ENCODE measurements around the gene AMBP. TPM values are rescaled to one million over a fixed set of nuclear protein-coding genes. Genes with fewer than 3 reads are reported as not detected.

AMBP gene
- total RNA-seq, 2 experiments from 2014 or later: not detected

- no peaks in the 10 kb centered on the region for H3K9me3 Mint-ChIP-seq (ENCODE audit: low read depth)
- no peaks in the 10 kb centered on the region for H3K36me3 Mint-ChIP-seq
- DNase-seq (peak; percentile 4), ATAC-seq (no peak)
- H3K4me1 Mint-ChIP-seq: no peaks in the 10 kb centered on the region
- CTCF ChIA-PET: interaction anchor here (0.6 kb wide), 1 partner anchor 46 kb away, joined by 3 read pairs; no protein-coding TSS in a partner anchor
- H3K4me3 Mint-ChIP-seq: no peak overlapping the region
- H3K27me3 Mint-ChIP-seq: peaks cover 1% of the 10 kb centered on the region
- no peak overlapping the region for H3K27ac Mint-ChIP-seq
Observed at GRCh38 chr9:114039484-114039883, 38.6 kb downstream of the AMBP start.

GRCh38 chr9:114038724-114039313 is 39.3 kb downstream of the AMBP start:
- no peak for ATAC-seq
- no peaks in the 10 kb centered on the region for H3K4me1 Mint-ChIP-seq

GRCh38 chr9:114037961-114038723 is 40.0 kb downstream of the AMBP start:
- peak; percentile 34 for DNase-seq

More at GRCh38 chr9:114038724-114039313, 39.3 kb downstream of the AMBP start:
- CTCF ChIA-PET: no interaction called here
- Mint-ChIP-seq H3K27me3 (no peaks in the 10 kb centered on the region), H3K9me3 (ENCODE audit: low read depth) (no peaks in the 10 kb centered on the region), H3K4me3 (no peak overlapping the region), H3K36me3 (no peaks in the 10 kb centered on the region), H3K27ac (no peak overlapping the region)
- DNase-seq: peak; percentile 33

GRCh38 chr9:114037249-114037648 is 40.9 kb downstream of the AMBP start:
- no peak for ATAC-seq
- no peaks in the 10 kb centered on the region for H3K36me3 Mint-ChIP-seq
- H3K27me3 Mint-ChIP-seq: no peaks in the 10 kb centered on the region
- DNase-seq: peak; percentile 16
- H3K9me3 Mint-ChIP-seq (ENCODE audit: low read depth): no peaks in the 10 kb centered on the region
- H3K4me3 Mint-ChIP-seq: no peak overlapping the region
- H3K27ac Mint-ChIP-seq: no peak overlapping the region
- CTCF ChIA-PET: no interaction called here
- H3K4me1 Mint-ChIP-seq: no peaks in the 10 kb centered on the region

More at GRCh38 chr9:114037961-114038723, 40.0 kb downstream of the AMBP start:
- H3K4me3 Mint-ChIP-seq: no peak overlapping the region
- H3K27me3 Mint-ChIP-seq: no peaks in the 10 kb centered on the region
- H3K9me3 Mint-ChIP-seq (ENCODE audit: low read depth): no peaks in the 10 kb centered on the region
- no peaks in the 10 kb centered on the region for H3K36me3 Mint-ChIP-seq
- H3K4me1 Mint-ChIP-seq: no peaks in the 10 kb centered on the region
- CTCF ChIA-PET: no interaction called here
- H3K27ac Mint-ChIP-seq: no peak overlapping the region
- no peak for ATAC-seq

DNA sequence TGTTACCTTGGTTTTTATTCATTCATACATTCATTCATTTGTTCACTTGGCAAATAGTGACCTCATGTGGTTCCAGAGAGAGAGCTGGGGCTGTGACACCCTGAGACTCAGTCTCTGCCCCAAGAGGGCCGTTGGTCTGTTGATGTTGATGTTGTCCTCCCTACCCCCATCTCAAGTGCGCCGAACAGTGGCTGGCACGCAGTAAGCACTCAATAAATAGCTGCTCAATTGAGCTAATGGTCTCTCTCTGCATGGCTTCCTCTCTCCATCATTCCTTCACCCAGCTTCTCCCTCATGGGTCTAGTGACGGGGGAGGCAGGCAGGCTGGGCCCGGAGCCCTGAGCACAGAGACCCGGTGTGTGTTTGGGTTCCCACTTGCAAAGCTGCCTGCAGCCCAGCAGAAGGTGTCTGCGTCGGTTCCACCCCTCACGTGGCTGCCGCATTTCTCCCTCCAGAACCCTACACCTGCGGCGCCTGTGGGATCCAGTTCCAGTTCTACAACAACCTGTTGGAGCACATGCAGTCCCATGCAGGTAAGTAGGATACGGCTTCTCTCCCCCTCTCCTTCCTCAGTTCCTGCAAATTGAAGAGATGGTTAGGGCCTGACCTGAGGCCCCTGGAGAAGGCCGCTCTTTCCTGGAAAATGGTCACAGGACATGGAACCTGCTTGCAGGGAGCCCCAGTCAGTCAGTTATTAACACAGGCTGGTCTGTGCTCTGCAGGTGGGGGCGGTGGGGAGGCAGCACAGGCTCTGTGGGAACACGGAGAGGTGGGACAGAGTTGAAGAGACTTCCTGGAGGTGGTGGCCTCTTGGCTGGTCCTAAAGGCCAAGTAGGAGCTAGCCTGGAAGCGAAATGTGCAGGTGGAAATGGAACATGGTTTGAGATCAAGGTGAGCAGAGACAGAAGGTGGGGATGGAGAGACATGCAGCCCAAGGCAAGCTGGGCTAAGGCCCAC is 42.0 kb downstream of the AMBP start:
- Mint-ChIP-seq H3K4me3 (no peak overlapping the region), H3K27me3 (no peaks in the 10 kb centered on the region), H3K36me3 (no peaks in the 10 kb centered on the region), H3K9me3 (ENCODE audit: low read depth) (no peaks in the 10 kb centered on the region), H3K27ac (no peak overlapping the region), H3K4me1 (no peaks in the 10 kb centered on the region)
- DNase-seq: peak; percentile 23
- CTCF ChIA-PET: no interaction called here
- ATAC-seq: no peak

DNA sequence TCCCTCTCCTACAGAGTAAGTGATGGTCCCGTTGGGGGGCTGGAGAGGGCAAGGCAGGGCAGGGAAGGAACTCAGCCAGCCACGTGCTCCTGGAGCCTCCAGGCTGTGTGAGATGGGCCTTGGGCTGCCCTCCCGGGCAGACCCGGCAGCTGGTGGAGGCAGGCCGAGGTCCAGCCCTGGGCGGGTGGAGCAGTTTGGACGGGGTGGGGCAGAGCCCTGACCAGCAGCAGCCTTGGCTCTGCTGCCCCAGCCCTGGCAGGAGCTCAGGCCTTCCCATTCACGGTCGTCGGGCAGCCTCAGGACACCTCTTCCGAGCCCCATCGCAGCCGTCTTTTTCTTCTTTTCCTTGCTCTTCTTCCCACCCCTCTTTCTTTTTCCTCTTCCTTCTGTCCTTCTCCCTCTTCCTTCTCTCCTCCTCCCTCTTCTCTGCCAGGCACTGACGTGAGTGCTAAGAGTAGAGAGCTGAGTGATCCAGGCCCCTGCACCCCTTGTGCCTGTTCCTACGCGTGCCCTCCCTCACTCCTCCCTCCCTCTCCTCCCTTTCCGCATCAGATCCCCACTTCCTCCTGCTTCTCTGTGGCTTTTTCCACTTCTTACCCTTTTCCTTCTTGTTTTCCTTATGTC is 42.8 kb downstream of the AMBP start:
- CTCF ChIA-PET: no interaction called here
- Mint-ChIP-seq H3K4me1 (peaks cover 4% of the 10 kb centered on the region), H3K4me3 (no peak overlapping the region), H3K36me3 (no peaks in the 10 kb centered on the region), H3K27ac (no peak overlapping the region), H3K9me3 (ENCODE audit: low read depth) (no peaks in the 10 kb centered on the region), H3K27me3 (no peaks in the 10 kb centered on the region)
- ATAC-seq: no peak
- DNase-seq: peak; percentile 18

DNA sequence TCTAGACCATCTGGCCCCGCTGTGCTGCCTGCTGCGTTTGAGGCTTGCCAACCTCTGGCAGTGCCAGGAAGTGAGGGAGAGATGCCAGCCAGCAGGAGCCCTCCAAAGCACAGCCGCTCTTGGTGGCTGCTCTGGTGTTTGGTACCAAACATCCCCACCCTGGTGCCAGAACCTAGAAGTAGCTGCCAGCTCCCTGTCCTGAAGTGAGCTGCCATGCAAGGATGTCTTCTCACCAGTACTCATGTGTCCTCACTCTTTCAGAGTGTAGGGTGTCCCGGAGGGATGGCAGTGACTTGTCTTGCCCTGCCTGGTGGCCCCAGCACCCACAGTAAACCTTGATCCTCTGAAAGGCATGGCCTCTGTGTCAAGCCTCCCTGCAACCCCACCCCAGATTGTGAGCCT is 43.4 kb downstream of the AMBP start:
- Mint-ChIP-seq H3K4me3 (no peak overlapping the region), H3K4me1 (peaks cover 4% of the 10 kb centered on the region), H3K27me3 (no peaks in the 10 kb centered on the region), H3K27ac (no peak overlapping the region), H3K9me3 (ENCODE audit: low read depth) (no peaks in the 10 kb centered on the region), H3K36me3 (no peaks in the 10 kb centered on the region)
- DNase-seq: peak; percentile 31
- CTCF ChIA-PET: no interaction called here
- ATAC-seq: no peak

DNA sequence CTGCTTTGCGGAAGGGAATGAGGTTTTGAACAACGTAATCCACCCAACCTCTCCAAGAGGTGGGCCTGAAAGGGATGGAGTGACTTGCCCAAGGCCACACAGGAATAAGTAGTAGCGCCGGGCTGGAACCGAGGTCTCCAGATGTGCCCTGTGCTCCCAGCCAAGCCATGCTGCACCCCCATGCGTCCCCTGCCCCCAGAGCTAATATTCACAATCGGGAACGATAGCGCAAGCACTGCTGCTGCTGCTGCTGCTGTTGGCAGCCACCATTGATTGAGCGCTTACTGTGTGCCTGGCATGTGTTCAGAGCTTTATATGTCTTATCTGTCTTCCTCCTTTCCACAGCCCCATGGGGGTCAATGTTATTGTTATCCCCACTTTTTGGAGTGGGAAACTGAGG is 43.9 kb downstream of the AMBP start:
- CTCF ChIA-PET: interaction anchor here (0.6 kb wide), 1 partner anchor 296 kb away, joined by 3 read pairs; no protein-coding TSS in a partner anchor
- no peak for ATAC-seq
- no peak overlapping the region for H3K4me3 Mint-ChIP-seq
- H3K4me1 Mint-ChIP-seq: peaks cover 4% of the 10 kb centered on the region
- DNase-seq: peak; percentile 29
- no peak overlapping the region for H3K27ac Mint-ChIP-seq
- no peaks in the 10 kb centered on the region for H3K36me3 Mint-ChIP-seq
- no peaks in the 10 kb centered on the region for H3K27me3 Mint-ChIP-seq
- no peaks in the 10 kb centered on the region for H3K9me3 Mint-ChIP-seq (ENCODE audit: low read depth)

- no peaks in the 10 kb centered on the region for H3K36me3 Mint-ChIP-seq
- no peak overlapping the region for H3K4me3 Mint-ChIP-seq
- ATAC-seq: peak; percentile 30
- H3K27me3 Mint-ChIP-seq: no peaks in the 10 kb centered on the region
- peak; percentile 40 for DNase-seq
- CTCF ChIA-PET: interaction anchor here (0.6 to 0.7 kb wide), 2 partner anchors 113 to 296 kb away, joined by 3 read pairs; no protein-coding TSS in a partner anchor
- H3K9me3 Mint-ChIP-seq (ENCODE audit: low read depth): no peaks in the 10 kb centered on the region
- peaks cover 4% of the 10 kb centered on the region for H3K4me1 Mint-ChIP-seq
- H3K27ac Mint-ChIP-seq: no peak overlapping the region
Observed at GRCh38 chr9:114033397-114034103, 44.5 kb downstream of the AMBP start.

DNA sequence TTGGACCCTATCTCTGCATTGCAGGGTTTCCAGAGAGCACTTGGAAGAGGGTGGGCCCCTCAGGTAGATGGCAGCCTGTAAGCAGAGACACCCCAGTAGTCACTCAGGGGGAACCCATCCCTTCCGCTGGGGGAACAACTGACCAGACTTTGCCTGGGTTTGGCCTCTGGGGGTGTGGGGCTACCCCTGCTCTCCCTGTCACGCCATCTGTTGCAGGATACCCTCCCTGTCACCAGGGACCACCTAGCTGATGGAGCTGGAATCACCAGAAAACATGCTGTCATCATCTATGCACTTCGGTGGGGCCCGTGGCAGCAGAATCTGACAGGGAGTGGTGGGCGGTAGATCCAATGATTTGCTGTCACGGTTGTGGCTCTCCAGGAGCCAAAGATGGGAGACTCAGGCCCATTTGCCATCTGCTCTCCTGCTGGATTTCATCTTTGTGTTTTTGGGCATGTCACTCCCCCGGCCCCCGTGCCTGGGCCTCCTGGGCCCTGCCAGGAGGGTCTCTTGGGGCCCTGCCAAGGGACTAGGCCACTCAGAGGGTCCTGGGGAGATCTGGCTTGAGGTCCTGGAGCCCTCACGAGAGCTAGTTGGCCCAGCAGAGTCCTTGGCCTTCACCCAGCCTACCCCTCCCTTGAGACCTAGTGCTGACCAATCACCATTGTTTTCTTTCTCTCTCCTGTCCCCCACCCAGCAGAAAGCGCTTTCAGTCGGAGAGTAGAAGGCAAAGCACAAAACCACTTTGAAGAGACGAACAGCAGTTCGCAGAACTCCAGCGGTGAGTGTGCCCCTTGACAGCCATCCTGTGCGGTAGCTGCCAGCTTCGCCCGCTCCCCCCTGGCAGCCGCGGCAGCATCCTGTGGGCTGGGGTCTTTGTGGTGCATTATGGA is 45.9 kb downstream of the AMBP start:
- Mint-ChIP-seq H3K27ac (no peak overlapping the region), H3K4me3 (no peak overlapping the region), H3K4me1 (peaks cover 4% of the 10 kb centered on the region), H3K9me3 (ENCODE audit: low read depth) (no peaks in the 10 kb centered on the region), H3K36me3 (no peaks in the 10 kb centered on the region), H3K27me3 (no peaks in the 10 kb centered on the region)
- CTCF ChIA-PET: no interaction called here
- peak; percentile 30 for DNase-seq
- ATAC-seq: no peak

DNA sequence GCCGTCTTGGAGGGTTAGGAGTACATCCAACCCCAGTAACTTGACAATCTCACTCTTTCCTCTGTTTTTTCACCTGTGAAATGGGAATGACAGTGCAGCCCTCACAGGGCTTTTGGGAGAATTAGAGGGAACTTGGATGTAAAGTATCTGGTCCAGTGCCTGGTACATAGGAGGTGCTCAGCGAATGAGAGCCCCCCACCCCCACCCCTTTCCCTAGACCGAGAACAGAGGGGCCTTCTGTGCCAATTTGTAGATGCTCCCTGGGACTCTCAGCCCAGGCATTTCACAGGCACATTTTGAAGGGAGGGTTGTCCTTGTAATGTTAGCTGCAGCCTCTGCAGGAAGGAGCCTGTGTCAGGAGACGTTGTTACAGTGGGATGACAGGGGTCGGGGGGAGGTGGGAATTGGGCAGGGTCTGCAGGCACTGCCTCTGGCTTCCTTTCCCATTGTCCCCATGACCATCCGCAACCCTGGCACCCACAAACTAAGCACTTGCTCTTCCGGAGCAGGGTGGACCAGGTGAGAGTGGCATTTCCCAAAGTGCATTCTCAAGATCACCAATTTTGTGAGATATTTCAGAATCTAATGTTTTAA is 47.0 kb downstream of the AMBP start:
- ATAC-seq: no peak
- Mint-ChIP-seq H3K27ac (no peak overlapping the region), H3K4me3 (no peak overlapping the region), H3K9me3 (ENCODE audit: low read depth) (no peaks in the 10 kb centered on the region), H3K27me3 (no peaks in the 10 kb centered on the region), H3K4me1 (peaks cover 4% of the 10 kb centered on the region), H3K36me3 (no peaks in the 10 kb centered on the region)
- CTCF ChIA-PET: no interaction called here
- DNase-seq: peak; percentile 21

DNA sequence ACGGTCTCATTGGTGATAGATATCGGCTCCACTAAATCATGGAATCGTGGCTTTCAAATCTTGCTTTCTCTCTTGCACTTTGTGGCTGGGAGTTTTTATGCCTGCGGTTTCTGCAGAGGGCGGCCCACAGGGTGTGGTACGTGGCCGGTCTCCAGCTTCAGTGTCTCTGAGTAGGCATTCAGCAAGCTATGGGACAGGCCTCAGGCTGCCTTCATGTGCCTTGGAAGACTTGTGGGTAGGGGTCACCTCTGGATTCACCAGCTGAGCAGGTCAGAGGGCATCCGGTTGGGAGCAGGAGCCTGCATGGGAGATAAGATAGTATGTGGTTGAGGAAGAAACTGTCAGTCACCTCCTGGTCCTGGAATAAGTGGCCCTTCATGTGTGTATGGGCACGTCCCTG is 47.7 kb downstream of the AMBP start:
- Mint-ChIP-seq H3K36me3 (no peaks in the 10 kb centered on the region), H3K4me3 (no peak overlapping the region), H3K27ac (no peak overlapping the region), H3K4me1 (peaks cover 4% of the 10 kb centered on the region), H3K9me3 (ENCODE audit: low read depth) (no peaks in the 10 kb centered on the region), H3K27me3 (no peaks in the 10 kb centered on the region)
- ATAC-seq: no peak
- CTCF ChIA-PET: no interaction called here
- peak; percentile 39 for DNase-seq

Data from activated CD8-positive, alpha-beta memory T cell treated with anti-CD3 and anti-CD28 coated beads, Interleukin-2, amount 10 ng/mL, durations not matched to agents 7 days and 5 days (primary cell).